ENCODE data around the gene CZIB. TPM values are rescaled to one million over a fixed set of nuclear protein-coding genes. Genes with fewer than 3 reads are reported as not detected.

Gene CZIB
- total and polyA plus RNA-seq, 2 of the 8 experiments (the other 6 are each of a cell fraction or from before 2014, with no cell fraction given): 46.5 to 48.0 TPM

- TF ChIP-seq CHD7 (IDR thresholded peaks at IDR 0.05; ENCODE audit: insufficient replicate concordance, low read length) (no peak), SIN3A (conservative IDR thresholded peaks at IDR 0.05 in 1 of 2, IDR thresholded peaks at IDR 0.05 in 1 of 2; ENCODE audit: low read depth in 1 of 2, low read length in 2 of 2) (peak in 1 of 2 experiments; percentile 66; a peak in 1 of 4 replicates), BRCA1 (IDR thresholded peaks at IDR 0.05; ENCODE audit: low read depth, low read length) (no peak), ATF2 (IDR thresholded peaks at IDR 0.05; ENCODE audit: low read length) (0 out of 2 replicates have a peak, but pooled peaks have one; percentile 4), KDM1A (IDR thresholded peaks at IDR 0.05; ENCODE audit: borderline replicate concordance, low read length) (peak; percentile 80; the same call in 1 of the 2 replicates), TAF1 (IDR thresholded peaks at IDR 0.05; ENCODE audit: low read depth, low read length) (peak; percentile 81; the same call in 1 of the 2 replicates), POU5F1 (IDR thresholded peaks at IDR 0.05; ENCODE audit: low read depth, low read length) (no peak)
These were observed at the start of gene CZIB (continued) for GRCh38 chr1:53220171-53220961.
